ENCODE results near the gene TBX18. TPM values are rescaled to one million over a fixed set of nuclear protein-coding genes. Genes with fewer than 3 reads are reported as not detected.

Gene TBX18
- total RNA-seq, 1 donor from 2014 or later, result 0.23 TPM

DNA sequence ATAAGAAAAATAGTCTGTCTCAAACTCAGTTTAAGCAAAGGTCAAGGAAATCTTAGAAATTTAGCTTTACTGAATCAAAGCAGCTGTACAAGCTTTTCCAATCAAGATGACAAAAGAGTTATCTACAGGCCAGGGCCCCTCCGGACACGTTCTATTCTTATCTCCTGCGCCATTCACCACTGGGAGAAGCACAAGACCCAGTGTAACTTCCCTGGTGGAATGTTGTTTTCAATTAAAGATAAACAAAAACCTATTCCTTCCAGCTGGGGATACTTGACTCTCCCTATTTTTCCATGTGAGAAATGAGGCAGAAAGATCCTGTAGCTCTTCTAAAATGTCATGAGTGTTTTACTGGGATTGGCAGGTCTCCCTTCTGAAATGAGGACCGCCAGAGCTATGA, 123.3 kb downstream of the TBX18 start:
- DNase-seq (ENCODE audit: low read depth), result no peak
- no peak for TF ChIP-seq CTCF (conservative IDR thresholded peaks at IDR 0.05; ENCODE audit: low read depth, low read length)
- no peak overlapping the region for H3K4me3 ChIP-seq (ENCODE audit: low read depth, low read length)

DNA sequence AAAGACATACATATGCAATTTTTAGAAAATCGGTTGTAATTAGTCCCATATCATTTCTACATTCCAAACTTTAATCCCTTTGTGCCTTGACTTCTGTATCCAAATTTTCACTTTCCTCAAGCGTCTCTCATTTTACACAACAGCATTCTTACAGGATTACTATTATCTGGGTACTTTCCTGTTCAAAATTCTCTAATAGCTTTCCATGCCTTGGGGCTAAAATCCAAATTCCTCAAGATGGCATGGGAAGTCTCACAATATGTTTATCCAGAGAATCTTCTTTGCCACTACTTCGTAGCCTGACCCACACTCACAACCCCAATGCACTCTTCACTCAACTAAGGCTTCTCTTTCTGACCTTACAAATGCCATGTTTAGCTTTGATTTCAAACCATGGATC, 125.0 kb downstream of the TBX18 start:
- H3K4me3 ChIP-seq (ENCODE audit: low read depth, low read length), result no peak overlapping the region
- no peak for DNase-seq (ENCODE audit: low read depth)
- no peak for TF ChIP-seq CTCF (conservative IDR thresholded peaks at IDR 0.05; ENCODE audit: low read depth, low read length)

- DNase-seq (ENCODE audit: low read depth), result no peak
- TF ChIP-seq CTCF (conservative IDR thresholded peaks at IDR 0.05; ENCODE audit: low read depth, low read length), result no peak
- H3K4me3 ChIP-seq (ENCODE audit: low read depth, low read length), result no peak overlapping the region
These were observed 126.1 kb downstream of the TBX18 start for GRCh38 chr6:84638286-84638685.
